ENCODE measurements around the gene THSD4.

The THSD4 gene

GRCh38 chr15:71511796-71512681 lies 396.8 kb downstream of the THSD4 start:
- H4K20me1 ChIP-seq (ENCODE audit: insufficient read depth, low read length) = no peaks in the 10 kb centered on the region
- no peaks in the 10 kb centered on the region for H3K27me3 ChIP-seq (ENCODE audit: low read depth, low read length)
- no peak for TF ChIP-seq EZH2phosphoT487 (IDR thresholded peaks at IDR 0.05; ENCODE audit: low read depth)
- TF ChIP-seq, protein P1, sequence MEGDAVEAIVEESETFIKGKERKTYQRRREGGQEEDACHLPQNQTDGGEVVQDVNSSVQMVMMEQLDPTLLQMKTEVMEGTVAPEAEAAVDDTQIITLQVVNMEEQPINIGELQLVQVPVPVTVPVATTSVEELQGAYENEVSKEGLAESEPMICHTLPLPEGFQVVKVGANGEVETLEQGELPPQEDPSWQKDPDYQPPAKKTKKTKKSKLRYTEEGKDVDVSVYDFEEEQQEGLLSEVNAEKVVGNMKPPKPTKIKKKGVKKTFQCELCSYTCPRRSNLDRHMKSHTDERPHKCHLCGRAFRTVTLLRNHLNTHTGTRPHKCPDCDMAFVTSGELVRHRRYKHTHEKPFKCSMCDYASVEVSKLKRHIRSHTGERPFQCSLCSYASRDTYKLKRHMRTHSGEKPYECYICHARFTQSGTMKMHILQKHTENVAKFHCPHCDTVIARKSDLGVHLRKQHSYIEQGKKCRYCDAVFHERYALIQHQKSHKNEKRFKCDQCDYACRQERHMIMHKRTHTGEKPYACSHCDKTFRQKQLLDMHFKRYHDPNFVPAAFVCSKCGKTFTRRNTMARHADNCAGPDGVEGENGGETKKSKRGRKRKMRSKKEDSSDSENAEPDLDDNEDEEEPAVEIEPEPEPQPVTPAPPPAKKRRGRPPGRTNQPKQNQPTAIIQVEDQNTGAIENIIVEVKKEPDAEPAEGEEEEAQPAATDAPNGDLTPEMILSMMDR (IDR thresholded peaks at IDR 0.05; ENCODE audit: low read depth, low read length) = no peak
- H3K9me3 ChIP-seq (ENCODE audit: insufficient read depth, low read length) = no peaks in the 10 kb centered on the region
- H3K79me2 ChIP-seq (ENCODE audit: low read length) = no peaks in the 10 kb centered on the region
- no peak overlapping the region for H3K9ac ChIP-seq (ENCODE audit: low read length)
- no peak overlapping the region for H2AFZ ChIP-seq (ENCODE audit: low read depth, low read length)
- H3K4me2 ChIP-seq (ENCODE audit: low read length) = no peak overlapping the region
- H3K36me3 ChIP-seq (replicated peaks; ENCODE audit: low read depth, low read length) = peaks cover 8% of the 10 kb centered on the region
- H3K4me1 ChIP-seq (ENCODE audit: low read length) = peaks cover 26% of the 10 kb centered on the region
- H3K27ac ChIP-seq (ENCODE audit: low read length) = no peak overlapping the region
- H3K4me3 ChIP-seq (ENCODE audit: low read length) = no peak overlapping the region

- H3K4me1 ChIP-seq (ENCODE audit: low read length) = peaks cover 20% of the 10 kb centered on the region
- H3K9me3 ChIP-seq (ENCODE audit: insufficient read depth, low read length) = no peaks in the 10 kb centered on the region
- H3K36me3 ChIP-seq (replicated peaks; ENCODE audit: low read depth, low read length) = peaks cover 2% of the 10 kb centered on the region
- no peak overlapping the region for H3K27ac ChIP-seq (ENCODE audit: low read length)
- H3K4me2 ChIP-seq (ENCODE audit: low read length) = no peak overlapping the region
- no peak for TF ChIP-seq EZH2phosphoT487 (IDR thresholded peaks at IDR 0.05; ENCODE audit: low read depth)
- TF ChIP-seq, protein P1 (IDR thresholded peaks at IDR 0.05; ENCODE audit: low read depth, low read length) = no peak
- no peaks in the 10 kb centered on the region for H3K79me2 ChIP-seq (ENCODE audit: low read length)
- H4K20me1 ChIP-seq (ENCODE audit: insufficient read depth, low read length) = no peaks in the 10 kb centered on the region
- H3K27me3 ChIP-seq (ENCODE audit: low read depth, low read length) = no peaks in the 10 kb centered on the region
- no peak overlapping the region for H3K9ac ChIP-seq (ENCODE audit: low read length)
- no peak overlapping the region for H3K4me3 ChIP-seq (ENCODE audit: low read length)
- no peak overlapping the region for H2AFZ ChIP-seq (ENCODE audit: low read depth, low read length)
Measured at GRCh38 chr15:71512682-71513006, 397.4 kb downstream of the THSD4 start.

GRCh38 chr15:71515375-71516186 lies 400.3 kb downstream of the THSD4 start:
- no peak overlapping the region for H3K4me3 ChIP-seq (ENCODE audit: low read length)
- no peaks in the 10 kb centered on the region for H4K20me1 ChIP-seq (ENCODE audit: insufficient read depth, low read length)
- H3K4me1 ChIP-seq (ENCODE audit: low read length) = no peaks in the 10 kb centered on the region
- H3K9ac ChIP-seq (ENCODE audit: low read length) = no peak overlapping the region
- H3K4me2 ChIP-seq (ENCODE audit: low read length) = no peak overlapping the region
- H3K9me3 ChIP-seq (ENCODE audit: insufficient read depth, low read length) = no peaks in the 10 kb centered on the region
- no peaks in the 10 kb centered on the region for H3K27me3 ChIP-seq (ENCODE audit: low read depth, low read length)
- no peak for TF ChIP-seq EZH2phosphoT487 (IDR thresholded peaks at IDR 0.05; ENCODE audit: low read depth)
- H2AFZ ChIP-seq (ENCODE audit: low read depth, low read length) = no peak overlapping the region
- no peaks in the 10 kb centered on the region for H3K79me2 ChIP-seq (ENCODE audit: low read length)
- no peaks in the 10 kb centered on the region for H3K36me3 ChIP-seq (replicated peaks; ENCODE audit: low read depth, low read length)
- no peak overlapping the region for H3K27ac ChIP-seq (ENCODE audit: low read length)

GRCh38 chr15:71517751-71518150 lies 402.5 kb downstream of the THSD4 start:
- H2AFZ ChIP-seq (ENCODE audit: low read depth, low read length) = no peak overlapping the region
- no peak overlapping the region for H3K4me3 ChIP-seq (ENCODE audit: low read length)
- no peak overlapping the region for H3K4me2 ChIP-seq (ENCODE audit: low read length)
- no peaks in the 10 kb centered on the region for H3K9me3 ChIP-seq (ENCODE audit: insufficient read depth, low read length)
- no peaks in the 10 kb centered on the region for H4K20me1 ChIP-seq (ENCODE audit: insufficient read depth, low read length)
- no peak overlapping the region for H3K9ac ChIP-seq (ENCODE audit: low read length)
- H3K27ac ChIP-seq (ENCODE audit: low read length) = no peak overlapping the region
- H3K36me3 ChIP-seq (replicated peaks; ENCODE audit: low read depth, low read length) = no peaks in the 10 kb centered on the region
- 0 out of 2 replicates have a peak, but pooled peaks cover 3% of the 10 kb centered on the region for H3K27me3 ChIP-seq (ENCODE audit: low read depth, low read length)
- no peak for TF ChIP-seq EZH2phosphoT487 (IDR thresholded peaks at IDR 0.05; ENCODE audit: low read depth)
- TF ChIP-seq, protein P1 (IDR thresholded peaks at IDR 0.05; ENCODE audit: low read depth, low read length) = no peak
- H3K4me1 ChIP-seq (ENCODE audit: low read length) = no peaks in the 10 kb centered on the region
- no peaks in the 10 kb centered on the region for H3K79me2 ChIP-seq (ENCODE audit: low read length)

Measured in OCI-LY3 (cell line).